ENCODE measurements around the gene STK32B.

DNA sequence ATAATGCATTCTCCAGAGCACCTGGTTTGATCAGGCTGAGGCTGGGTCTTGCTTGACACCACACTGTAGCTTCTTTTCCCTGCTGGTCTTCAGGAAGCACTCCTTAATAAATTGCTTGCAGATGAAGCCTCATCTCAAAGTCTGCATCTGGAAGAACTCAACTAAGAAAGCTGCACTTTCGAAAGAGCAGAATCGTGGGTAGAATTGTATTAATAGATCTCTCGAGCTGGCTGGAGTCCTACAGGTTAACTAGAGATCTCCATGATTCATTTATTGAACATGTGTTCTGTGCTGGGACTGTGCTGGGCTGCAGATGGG is 152.7 kb downstream of the STK32B start:
- TF ChIP-seq, protein P1, sequence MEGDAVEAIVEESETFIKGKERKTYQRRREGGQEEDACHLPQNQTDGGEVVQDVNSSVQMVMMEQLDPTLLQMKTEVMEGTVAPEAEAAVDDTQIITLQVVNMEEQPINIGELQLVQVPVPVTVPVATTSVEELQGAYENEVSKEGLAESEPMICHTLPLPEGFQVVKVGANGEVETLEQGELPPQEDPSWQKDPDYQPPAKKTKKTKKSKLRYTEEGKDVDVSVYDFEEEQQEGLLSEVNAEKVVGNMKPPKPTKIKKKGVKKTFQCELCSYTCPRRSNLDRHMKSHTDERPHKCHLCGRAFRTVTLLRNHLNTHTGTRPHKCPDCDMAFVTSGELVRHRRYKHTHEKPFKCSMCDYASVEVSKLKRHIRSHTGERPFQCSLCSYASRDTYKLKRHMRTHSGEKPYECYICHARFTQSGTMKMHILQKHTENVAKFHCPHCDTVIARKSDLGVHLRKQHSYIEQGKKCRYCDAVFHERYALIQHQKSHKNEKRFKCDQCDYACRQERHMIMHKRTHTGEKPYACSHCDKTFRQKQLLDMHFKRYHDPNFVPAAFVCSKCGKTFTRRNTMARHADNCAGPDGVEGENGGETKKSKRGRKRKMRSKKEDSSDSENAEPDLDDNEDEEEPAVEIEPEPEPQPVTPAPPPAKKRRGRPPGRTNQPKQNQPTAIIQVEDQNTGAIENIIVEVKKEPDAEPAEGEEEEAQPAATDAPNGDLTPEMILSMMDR (conservative IDR thresholded peaks at IDR 0.05; ENCODE audit: low read length): no peak
- no peak for TF ChIP-seq EZH2phosphoT487 (IDR thresholded peaks at IDR 0.05; ENCODE audit: borderline replicate concordance)

Data from Loucy (cell line).